Middle frontal gyrus (tissue), 1 donor: ENCODE data around the gene UBE3D.
"Not testable (repeated sequence)": the region's sequence is repeated elsewhere in the genome, so short reads cannot be mapped to it uniquely, and the experiment has no call there.

Experiments used
- DNase-seq: peaks from one replicate; pipeline ENCODE4 v3.0.0-alpha.2; 2015; ENCODE audit warnings: low spot score; ENCODE audit errors: extremely low spot score

The UBE3D gene

DNA sequence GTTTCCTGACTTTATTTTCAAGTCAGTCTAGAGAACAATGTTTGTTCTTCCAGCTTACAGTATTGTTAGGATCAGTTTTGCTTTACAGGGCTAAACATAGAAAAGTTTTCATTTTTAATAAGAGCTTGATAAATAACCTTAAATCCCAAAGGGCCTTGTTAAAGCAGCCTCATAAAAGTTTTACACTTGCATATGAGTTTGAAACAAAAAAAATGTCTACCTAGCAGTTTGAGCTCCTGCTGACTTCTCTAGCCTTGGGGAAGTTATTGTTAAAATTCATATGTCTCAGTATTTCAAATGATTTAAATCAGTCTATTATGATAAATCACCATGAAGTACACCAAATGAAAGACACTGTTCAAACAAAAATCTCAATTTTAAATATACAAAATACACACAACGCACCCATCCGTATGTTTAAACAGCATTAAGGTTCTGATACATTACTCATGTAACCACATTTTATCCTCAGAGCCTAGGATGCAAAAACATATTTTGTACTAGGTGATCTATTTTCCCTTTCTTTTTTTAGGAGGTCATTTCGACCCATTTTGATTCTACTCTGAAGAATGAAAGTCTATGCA, 87.2 kb downstream of the UBE3D start:
- no peak for DNase-seq

DNA sequence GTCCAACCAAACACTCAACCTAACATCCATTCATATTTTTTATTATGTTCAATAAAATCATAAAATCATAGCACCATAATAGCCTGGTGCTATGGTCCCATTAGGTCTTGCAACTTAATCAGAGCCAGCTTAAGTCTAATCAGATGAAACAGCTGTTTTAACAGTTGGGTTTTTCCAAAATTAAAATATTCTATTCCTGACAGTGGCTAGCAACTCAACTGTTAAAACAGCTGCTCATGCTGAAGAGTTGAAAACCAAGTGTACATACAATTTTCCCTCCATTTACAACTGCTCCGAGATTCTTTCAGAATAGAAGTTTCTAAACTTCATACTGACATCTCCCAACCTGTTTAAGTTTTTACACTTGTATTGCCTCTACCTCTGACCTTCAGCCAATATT, 89.5 kb downstream of the UBE3D start:
- DNase-seq, result no peak

DNA sequence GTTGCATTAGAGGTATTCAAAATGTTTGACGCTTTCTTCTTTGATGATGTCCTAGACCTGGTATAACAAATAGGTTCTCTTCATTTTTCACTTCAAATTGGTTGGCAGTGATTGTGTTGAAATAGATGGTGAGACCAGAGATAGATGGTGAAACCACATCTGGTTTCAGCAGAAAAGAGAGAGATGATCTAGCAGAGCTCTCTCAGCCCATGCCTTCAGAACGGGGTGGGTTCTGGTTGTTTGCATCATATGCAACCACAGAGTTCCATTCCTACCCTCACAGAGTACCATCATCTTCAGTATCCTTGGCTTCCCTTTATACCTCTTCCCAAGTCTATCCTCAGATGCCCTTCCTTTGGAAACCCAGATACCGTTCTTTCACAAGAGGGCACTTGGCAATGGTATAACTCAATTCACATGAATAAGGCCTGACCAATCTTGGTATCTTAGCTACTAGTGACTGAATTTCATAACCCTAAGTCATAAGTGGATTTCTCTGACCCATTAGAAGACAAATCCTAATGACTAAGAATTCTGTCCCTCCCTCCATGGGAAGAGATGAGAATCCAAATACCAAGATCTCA, 93.7 kb downstream of the UBE3D start:
- DNase-seq, result no peak

DNA sequence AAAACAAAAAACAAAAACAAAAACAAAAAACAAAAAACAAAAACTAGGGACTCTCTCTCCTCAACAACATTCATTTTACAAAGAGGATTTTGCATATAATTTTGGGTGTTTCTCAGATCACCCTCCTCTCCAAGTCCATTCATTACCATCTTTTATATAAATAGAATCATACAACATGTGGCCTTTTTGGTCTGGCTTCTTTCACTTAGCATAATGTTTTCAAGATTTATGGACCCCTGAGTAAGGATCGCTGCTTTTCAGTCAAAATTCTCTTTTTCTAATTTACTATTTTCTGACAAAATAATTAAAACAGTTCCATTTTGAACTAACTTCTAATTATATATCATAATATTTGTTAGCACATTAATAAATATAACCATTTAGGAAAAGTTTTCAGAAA, 94.8 kb downstream of the UBE3D start:
- DNase-seq, result no peak

DNA sequence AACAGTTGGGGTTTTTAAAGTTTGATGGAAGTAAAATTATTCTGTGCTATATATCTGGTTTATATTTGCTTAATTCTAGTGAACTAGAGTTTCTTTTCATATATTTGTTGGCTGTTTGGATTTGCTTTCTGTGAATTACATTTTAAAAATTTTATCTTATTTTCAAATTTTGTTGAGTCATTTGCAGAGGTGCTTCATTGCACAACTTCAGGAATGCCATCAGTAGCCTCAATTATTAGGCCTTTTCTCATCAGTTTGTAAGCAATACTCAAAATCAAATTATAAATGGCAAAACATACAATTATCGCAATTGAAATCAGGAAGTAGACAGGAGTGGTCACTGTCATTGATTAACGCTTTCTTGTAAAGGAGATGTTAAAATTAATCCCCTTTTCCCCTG, 96.9 kb downstream of the UBE3D start:
- DNase-seq, result no peak

DNA sequence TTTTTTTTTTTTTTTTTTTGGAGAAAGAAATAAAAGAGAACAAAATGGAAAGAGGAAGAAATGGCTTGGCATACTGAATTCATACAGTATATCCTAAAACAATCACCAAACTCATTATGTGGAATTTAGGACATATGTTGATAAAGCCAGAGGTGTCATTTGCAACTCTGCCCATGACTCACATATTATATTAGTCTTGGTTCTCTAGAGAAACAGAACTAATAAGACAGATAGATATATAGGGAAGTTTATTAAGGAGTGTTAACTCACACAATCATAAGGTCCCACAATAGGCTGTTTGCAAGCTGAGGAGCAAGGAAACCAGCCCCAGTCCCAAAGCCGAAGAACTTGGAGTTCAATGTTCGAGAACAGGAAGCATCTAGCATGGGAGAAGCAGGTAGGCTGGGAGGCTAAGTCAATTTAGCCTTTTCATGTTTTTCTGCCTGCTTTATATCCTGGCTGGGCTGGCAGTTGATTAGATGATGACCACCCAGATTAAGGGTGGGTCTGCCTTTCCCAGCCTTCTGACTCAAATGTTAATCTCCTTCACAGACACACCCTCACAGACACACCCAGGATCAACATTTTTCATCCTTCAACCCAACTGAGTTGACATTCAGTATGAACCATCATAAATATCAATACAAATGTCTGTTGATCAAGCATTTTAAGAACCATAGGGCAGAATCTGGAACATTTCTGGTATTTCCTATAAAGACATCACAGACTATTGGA, 102.3 kb downstream of the UBE3D start:
- DNase-seq, result no peak

DNA sequence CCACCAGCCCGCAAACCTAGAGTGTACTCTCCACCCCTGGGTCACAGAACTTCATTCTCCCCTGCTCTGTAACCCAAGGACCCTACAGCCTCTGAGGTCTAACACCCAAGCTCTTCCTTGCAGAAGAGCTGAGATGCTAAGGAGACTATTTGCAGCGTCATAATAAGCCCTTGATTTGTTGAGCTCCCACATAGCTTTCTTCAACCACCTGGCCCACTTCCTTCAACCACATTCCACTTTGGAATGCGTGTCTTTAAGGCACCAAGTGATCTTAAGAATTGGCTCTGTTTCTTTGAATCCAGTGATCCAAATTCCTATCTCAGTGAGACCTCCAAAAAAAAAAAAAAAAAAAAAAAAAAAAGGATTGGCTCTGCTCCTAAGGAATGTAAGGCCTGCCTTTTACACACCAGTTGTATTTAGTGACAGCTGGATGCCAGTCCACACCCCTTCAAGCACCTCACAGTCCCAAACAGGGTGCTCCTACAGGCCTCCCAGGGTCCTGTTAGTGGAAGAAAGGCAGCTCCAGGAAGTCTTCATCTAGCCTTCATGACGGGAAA, 106.2 kb downstream of the UBE3D start:
- DNase-seq, result no peak

DNA sequence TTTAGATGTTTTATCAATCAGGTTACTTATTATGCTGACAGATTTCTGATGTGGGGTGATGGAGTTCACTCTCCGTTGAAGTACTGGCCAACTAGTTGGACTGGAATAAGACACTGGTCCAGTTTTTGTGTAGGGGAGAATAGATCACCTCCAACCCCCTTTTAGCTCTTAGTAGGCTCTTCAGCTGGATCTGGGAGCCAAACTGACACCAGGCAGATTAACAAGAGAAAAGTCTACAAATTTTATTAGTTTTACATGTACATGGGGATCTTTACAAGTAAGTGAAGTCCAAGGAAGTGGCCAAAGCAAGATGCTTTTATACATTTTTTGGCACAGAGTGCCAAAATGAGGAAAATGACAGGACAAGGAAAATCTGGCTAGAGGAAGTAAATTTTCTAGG, 107.1 kb downstream of the UBE3D start:
- DNase-seq, result no peak

DNA sequence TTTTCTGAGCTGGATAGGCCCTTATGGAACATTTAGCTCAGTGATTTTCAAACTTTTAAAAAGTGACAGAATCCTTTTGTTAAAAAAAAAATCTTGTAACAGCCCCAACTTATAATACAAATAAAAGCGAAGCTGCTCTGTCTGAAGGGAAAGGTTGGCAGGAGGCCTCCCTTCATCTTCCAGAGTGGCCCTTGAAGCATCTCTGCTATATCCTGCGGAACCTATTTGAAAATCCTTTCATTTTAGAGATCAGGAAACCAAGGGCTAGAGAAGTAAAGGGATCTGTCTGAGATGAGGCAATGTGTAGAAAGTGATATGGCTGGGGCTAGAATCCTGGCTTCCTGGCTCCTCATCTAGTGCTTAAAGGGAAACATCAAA, 107.8 kb downstream of the UBE3D start:
- DNase-seq, result no peak

DNA sequence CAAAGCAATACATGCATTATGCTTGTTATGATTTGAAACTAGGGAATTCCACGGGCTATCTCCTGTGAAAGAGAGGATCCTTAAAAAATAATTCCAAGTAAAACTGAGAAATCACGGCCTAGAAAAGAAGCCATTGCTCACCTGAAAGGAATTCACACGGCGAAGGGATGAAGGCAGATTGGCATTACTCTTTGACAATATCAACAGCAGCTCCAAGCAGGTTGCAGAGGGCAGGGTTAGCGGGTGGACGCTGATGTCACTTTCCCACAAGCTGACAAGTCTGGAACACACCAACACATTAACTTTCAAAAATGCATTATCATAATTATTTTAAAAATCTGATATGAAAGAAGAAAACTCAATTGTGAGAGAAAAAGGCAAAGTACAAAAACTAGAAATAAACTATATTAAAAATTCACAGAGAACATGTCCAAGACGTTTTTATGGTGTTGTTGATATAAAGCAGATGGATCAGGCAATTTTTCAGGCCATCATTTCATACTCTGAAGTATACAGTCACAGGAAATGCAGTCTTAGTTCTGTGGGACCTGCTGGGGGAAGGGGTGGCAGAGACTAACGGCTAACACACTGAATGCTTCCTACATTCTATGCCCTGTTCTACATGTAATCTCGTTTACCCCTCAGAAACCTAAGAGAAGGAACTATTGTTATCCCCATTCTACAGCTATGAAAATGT, 108.3 kb downstream of the UBE3D start:
- DNase-seq, result no peak

DNA sequence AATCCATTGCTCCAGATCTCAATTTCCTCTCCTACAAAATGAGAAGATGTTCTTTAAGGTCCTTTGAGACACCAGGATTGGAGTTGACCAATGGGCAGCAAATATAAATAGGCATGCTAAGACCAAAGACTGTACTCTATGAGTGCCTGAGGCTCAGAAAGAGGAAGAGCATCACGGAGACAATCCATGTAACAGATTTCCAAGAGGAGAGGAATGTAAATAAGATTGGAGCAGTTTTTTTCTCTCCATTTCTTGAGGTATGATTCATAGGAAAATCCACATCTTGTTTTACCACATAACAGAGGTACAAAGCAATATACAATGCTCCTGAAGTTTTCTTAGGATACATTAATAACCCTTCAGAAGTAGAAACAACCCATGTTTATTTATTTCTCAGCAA, 109.8 kb downstream of the UBE3D start:
- DNase-seq, result no peak

DNA sequence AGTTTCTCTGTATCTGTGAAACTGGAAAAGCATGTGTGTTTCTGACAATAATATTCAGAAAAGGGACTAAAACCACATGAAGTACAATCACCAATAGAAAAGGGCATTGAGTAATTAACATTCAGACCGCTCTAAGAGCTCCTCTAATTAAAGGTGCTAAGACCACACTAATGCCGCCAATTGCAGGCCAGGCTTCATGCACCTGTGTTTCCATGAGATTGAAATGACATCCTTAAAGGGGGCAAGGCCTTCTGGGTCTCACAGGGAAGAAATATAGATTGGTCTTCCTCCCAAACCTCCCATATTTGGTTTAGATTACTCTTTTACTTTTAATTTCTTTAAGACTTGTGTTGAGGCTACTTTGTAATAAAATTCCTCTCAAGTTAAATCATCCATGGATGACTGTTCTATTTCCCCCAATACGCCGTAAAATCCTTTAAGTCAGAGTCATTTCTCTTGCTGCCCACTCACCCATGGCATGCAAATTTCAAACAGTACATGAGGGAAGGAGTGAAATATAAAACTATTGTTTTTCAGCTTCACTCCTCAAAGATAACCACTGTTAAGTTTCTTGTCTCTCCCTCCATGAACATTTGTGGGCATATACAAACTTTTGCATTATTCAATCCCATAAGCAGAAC, 110.6 kb downstream of the UBE3D start:
- no peak for DNase-seq

DNA sequence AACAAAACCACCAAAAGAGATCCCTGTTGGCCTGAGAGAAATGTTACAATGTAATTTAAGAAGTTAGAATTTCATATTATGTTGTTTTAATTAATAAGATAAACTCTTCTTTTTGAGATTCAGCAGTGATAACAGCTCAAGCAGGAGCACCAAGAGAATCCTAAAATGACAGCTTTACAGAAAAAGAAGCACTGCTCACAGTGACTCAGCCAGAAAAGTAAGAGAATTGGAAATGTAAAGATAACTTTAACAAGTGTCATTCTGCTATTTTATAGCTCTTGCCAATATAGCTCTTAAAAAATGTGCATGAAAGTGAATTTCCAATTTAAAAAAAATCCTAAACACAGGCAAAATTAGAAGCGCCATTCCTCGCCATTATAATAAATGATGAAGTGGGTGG, 111.3 kb downstream of the UBE3D start:
- DNase-seq, result no peak

DNA sequence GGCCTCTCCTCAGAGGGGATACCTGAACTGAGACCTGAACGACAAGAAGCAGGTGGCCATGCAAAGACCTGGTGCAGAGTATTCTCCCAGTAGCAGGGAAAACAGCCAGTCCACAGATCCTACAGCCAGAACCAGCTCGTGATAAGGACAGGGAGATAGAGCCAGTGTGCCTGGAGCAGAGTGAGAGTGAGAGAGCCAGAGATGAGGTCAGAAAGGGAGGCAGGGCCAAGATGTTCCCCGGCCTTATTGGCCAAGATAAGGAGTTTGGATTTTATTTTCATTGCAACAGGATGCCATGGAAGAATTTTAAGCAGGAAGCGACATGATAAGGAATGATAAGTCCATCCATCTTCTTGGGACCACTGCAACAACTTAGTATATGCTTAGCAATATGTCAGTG, 111.8 kb downstream of the UBE3D start:
- no peak for DNase-seq

DNA sequence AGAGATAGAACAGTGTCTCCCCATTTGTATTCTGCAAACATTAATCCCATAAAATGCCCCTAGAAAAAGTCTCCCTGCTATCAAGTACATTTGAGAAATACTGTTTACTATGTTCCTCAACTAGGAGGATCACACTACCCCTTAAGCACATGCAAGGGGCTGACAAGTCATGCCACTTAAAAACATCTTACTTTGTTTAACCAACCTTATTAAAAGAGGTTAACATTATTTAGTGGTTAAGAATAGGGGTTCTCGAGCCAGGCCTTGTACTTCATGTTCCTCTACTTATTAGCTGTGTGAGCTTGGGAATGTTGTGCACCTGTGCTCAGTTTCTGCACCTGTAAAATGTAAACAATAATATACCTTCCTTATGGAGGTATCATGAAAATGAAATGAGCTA, 113.7 kb downstream of the UBE3D start:
- DNase-seq, result no peak

DNA sequence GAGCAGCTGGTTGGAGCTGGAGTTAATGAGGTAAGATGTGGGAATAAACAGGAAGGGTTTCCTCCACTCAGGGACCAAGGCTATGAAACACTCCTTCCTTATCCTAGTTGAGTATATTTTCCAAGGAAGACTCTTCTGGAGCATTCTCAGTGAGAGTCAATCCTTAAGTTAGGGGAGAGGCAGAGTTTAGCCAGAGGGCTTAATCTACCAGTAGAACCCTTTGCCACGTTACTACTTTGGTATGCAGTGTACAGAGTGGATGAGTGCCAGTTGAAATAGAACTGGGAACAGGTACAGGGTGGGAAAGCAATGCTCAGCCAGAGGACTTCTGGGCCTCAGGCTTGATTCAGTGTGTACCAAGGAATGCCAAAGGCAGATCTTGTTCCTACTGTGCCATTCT, 114.3 kb downstream of the UBE3D start:
- DNase-seq, result no peak

DNA sequence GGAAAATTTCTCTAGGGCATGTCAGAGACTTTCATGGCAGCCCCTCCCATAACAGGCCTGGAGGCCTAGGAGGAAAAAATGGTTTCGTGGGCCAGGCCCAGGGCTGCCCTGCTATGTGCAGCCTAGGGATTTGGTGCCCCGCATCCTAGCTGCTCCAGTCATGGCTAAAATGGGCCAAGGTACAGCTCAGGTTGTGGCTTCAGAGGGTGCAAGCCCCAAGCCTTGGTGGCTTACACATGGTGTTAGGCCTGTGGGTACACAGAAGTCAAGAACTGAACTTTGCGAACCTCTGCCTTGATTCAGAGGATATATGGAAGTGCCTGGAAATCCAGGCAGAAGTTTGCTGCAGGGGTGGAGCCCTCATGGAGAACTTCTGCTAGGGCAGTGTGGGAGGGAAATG, 134.7 kb downstream of the UBE3D start:
- DNase-seq, result not testable (repeated sequence)

DNA sequence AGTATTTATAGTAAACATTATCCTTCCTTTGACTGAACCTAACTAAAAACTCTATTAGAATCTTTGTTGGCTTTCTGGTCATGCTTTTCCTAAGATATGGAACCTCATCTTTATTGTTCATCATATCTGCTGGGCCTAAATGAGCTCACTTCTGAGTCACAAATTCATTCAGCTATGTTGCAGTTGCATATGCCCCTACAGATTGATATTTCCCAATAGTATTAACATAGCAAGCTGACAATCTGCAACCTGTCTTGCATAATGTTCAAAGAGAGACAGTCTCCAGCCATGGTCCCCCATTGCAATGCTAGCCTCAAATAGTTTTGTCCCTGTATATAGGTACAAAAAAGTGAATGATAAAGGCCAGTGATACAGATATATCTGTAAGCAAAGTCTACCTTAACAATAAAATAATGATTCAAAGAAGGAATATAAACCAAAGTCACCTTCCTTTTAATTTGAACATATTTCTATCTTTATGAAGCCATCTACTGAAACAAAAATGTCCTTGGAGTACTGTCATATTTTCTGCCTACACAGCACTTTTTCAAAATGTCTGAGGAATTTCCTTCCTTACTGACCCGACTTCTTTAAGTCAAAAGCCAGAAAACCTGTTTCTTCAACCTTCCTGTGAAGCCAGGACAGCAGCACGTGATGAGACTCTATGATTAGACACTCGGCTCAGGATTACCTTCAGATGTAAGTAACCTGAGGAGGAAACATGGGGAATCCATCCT, 140.7 kb downstream of the UBE3D start:
- no peak for DNase-seq

DNA sequence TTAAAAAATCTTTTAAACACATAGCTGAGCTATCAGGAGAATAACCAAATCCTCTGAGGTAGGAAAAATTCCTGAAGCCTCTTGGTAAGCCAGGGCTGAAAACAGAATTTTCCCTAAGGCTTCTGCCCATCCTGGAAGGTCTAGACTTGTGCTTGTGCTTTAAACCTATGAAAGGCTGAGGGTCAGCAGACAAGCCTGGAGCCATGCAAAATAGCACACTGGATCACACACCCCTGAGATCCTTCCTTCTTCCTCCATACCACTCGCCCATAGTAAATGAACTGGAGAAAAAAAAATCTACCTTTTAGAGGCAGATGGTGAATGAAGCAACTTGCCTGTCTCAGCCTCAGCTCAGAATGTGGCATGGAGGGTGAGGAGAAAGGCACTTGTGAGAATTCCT, 144.4 kb downstream of the UBE3D start:
- DNase-seq, result no peak

DNA sequence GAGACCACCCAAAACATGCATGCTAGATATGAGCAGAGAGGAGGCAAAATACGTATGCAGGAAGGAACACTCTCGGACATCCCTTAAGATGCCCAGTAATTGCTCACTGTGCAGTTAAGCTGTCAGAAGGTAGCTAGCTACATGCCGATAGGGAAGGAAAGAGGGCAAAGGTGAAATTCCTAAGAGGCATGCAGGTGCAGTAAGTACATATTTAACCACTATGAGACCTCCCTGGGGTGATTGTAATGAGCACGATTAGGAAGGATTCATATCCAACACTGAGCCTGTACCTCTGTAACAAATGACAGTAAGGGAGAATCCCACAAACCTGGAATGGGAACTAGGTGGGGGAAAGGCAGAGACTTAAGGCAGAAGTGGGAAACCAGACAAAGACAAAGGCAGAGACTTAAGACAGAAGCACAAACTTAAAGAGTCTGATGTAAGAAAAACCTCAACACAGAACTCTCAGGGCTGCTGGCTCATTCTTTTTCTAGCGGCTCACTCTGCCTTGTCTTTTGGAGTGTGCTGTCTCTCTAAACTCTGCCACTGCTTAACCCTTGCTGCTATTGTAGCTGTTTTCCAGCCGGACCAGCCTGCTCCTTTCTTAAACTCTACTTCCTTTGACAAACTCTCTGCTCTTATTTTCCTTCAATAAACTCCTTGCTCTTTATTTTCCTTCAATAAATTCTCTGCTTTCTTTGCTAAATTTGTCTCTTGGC, 148.1 kb downstream of the UBE3D start:
- no peak for DNase-seq
